GM15510 (cell line): ENCODE data around the gene R3HDM2.

ENCODE experiments used
- POLR2A ChIP-seq: IDR thresholded peaks from 3 replicates; pipeline ENCODE4 v1.6.1; 2011; ENCODE audit warnings: borderline replicate concordance; ENCODE audit not compliant: insufficient read length; ENCODE audit errors: extremely low read depth

Gene R3HDM2

DNA sequence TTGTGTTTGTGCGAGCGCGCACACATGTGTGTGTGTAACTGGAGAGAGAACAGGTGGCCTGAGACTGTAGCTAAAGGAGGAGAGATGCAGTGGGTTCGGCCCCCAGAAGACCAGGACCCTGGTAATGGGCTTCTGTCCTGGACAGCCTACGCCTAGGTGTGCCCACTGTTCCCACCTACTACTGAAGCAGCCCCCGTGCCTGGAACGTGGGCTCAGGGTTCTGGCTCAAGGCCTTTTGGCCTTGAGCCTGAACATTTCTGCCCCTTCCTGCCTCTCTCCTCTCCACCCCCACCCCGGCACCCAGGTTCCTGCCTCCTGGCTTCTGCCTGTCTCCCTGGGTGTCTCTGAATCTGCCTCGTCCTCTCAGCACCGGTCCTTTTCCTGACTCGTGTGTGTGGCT is 215.8 kb downstream of the R3HDM2 start:
- no peak for TF ChIP-seq POLR2A

DNA sequence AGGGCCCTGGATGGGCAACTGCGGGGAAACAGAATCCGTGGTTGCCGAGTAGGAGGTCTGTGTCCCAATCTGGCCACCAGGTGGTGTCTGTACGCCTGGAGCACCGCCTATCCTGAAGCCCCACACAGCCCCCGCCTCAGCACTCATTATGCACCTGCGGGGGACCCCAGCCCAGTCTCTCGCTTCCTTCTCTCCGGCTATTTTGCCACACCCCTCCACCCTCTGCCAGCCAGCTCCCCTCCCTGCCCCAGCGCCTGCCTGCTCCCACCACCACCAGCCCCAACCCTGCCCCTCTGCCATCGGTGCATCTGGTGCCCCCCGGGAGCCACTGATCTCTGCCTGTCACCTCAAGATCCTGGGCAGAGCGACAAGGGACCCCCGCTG is 216.5 kb downstream of the R3HDM2 start:
- TF ChIP-seq POLR2A = no peak

DNA sequence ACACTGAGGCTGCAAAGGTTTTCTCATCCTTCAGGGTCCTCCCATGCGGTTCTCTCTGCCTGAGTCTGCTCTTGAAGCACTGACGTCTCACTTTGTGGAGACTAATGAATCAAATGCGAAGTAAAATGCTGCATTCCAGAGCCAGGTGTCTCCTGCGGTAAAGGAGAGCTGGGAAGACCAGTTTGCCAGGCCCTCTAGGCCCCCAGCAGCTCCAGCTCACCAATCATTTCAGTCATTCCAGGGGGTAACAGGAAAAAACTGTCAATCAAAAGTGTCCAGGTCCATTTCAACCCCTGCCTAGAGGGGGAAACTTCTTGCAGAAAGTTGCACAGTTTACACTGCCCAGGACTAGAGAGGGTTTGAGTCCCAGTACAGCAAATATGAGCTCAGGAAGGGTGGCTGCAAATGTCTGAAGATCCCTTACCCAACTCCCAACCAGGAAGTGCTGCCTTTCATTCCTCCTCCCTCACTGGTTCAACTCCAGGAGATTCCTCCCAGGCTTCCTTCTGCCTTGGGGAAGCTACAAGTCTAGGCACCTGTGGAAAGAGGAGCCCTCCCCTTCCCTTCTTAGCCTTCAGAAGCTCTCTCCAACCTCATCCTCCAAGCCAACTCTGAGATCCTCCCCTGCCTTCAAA is 217.0 kb downstream of the R3HDM2 start:
- TF ChIP-seq POLR2A = no peak

DNA sequence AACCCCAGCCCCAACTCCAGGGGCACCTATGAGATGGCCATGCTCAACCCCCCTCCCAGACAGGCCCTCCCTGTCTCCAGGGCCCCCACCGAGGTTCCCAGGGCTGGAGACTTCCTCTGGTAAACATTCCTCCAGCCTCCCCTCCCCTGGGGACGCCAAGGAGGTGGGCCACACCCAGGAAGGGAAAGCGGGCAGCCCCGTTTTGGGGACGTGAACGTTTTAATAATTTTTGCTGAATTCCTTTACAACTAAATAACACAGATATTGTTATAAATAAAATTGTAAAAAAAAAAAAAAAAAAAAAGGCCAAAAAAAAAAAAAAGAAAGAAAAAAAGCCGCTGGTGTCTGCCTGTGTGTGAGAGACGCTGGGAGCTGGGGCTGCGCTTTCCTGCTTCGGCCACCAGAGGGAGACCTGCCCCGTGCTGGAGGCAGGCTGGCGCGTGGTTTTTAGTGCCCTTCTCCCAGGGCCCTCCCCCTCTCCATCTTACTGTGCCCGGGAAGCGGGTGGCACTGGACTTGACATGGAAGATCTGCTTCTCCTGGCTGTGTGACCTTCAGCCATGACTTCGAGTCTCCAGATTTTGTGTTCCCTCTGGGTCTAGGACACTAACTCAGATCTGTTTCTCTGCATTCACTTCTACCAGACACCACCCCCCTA is 217.7 kb downstream of the R3HDM2 start:
- no peak for TF ChIP-seq POLR2A

DNA sequence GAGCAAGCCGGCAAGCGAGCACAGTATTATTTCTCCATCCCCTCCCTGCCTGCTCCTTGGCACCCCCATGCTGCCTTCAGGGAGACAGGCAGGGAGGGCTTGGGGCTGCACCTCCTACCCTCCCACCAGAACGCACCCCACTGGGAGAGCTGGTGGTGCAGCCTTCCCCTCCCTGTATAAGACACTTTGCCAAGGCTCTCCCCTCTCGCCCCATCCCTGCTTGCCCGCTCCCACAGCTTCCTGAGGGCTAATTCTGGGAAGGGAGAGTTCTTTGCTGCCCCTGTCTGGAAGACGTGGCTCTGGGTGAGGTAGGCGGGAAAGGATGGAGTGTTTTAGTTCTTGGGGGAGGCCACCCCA is 218.2 kb downstream of the R3HDM2 start:
- no peak for TF ChIP-seq POLR2A

DNA sequence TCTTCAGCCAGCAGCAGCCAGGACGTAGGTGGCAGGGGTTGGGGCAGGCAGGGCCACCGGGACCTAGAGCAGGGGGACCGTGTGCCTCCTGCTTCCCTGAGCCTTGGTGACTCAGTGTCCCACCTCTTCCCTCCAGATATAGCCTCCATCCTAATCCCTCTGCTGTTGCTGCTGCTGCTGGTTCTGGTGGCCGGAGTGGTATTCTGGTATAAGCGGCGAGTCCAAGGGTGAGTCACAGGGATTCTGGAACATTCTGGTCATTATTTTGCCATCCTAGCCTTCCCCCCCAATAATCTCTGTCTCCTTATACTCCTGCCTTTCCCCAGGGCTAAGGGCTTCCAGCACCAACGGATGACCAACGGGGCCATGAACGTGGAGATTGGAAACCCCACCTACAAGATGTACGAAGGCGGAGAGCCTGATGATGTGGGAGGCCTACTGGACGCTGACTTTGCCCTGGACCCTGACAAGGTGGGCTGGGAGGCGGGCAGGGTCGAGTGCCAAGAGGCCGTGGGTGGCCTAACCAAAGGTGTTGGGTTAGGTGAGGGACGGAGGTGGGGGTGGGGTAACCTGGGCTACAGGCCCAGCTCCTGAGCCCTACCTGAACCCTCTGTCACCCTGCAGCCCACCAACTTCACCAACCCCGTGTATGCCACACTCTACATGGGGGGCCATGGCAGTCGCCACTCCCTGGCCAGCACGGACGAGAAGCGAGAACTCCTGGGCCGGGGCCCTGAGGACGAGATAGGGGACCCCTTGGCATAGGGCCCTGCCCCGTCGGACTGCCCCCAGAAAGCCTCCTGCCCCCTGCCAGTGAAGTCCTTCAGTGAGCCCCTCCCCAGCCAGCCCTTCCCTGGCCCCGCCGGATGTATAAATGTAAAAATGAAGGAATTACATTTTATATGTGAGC is 218.8 kb downstream of the R3HDM2 start:
- TF ChIP-seq POLR2A = no peak

DNA sequence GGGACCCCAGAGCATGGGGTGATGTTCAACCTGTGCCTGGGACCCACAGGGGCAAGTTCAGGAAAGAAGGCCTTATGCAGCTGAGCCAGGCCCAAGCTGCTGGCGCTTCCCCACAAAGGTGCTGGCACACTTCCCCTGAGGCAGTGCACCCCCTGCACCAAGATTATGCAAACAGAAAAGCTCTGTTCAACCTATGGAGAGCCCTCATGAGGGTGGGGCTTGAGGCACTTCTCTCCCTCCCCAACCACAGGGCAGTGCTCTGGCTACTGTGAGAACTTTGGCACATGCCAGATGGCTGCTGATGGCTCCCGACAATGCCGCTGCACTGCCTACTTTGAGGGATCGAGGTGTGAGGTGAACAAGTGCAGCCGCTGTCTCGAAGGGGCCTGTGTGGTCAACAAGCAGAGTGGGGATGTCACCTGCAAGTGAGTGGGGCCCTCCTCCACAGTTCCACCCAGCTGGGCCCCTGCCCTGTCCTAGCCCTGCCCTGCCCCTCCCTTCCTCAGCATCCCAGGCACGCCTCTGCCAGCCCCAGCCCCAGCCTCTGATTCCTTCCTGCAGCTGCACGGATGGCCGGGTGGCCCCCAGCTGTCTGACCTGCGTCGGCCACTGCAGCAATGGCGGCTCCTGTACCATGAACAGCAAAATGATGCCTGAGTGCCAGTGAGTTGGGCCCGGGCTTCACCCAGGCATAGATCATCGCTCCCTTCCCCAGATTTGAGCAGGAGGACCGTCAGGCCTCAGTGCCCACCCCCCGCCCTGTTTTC is 219.7 kb downstream of the R3HDM2 start:
- no peak for TF ChIP-seq POLR2A

DNA sequence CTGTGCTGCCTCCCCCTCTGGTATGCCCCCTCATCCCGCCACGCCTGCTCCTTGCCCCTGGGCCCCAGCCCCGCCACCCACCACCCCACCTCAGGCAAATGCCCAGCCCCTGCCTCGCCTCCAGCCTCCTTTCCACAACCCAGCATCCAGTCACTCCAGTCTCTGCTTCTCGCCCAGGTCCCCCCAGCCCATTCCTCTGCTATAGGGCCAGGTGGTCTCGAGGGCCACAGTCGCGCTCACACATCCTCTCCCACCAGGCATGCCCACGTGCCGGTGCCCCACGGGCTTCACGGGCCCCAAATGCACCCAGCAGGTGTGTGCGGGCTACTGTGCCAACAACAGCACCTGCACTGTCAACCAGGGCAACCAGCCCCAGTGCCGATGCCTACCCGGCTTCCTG is 220.4 kb downstream of the R3HDM2 start:
- TF ChIP-seq POLR2A = no peak

DNA sequence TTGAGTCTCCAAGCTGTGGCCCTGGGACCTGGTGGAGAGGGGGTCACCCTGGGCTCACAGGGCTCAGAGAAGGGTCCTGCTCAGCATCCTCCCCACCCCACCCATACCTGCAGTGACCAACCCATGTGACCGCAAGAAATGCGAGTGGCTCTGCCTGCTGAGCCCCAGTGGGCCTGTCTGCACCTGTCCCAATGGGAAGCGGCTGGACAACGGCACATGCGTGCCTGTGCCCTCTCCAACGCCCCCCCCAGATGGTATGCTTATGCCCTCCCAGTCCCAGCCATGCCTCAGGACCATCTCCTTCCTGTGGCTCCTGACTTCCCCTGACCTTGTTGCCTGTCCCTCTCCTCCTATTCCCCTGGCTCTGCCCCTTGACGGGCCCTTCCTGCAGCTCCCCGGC is 220.9 kb downstream of the R3HDM2 start:
- TF ChIP-seq POLR2A = no peak

DNA sequence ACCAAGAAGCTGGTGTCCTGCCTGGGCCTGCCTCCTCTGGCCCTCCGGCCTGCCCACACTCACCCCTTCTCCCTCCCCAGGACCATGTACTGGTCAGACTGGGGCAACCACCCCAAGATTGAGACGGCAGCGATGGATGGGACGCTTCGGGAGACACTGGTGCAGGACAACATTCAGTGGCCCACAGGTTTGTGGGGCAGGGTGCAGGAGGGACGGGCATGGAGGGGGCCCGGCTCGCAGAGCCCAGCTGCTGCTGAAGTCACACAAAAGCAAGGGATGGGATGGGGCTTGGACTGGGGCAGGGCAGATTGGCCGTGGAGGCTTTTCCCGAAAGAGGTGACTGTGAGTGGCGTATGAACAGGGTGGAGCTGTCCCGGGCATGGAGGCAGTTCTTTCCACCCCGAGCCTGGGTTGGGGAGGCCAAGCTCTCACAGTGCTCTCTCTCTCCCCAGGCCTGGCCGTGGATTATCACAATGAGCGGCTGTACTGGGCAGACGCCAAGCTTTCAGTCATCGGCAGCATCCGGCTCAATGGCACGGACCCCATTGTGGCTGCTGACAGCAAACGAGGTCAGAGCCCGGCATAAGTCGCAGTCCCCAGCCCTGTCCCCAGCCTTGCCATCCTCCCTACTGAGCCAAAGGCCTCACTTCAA is 222.1 kb downstream of the R3HDM2 start:
- no peak for TF ChIP-seq POLR2A

DNA sequence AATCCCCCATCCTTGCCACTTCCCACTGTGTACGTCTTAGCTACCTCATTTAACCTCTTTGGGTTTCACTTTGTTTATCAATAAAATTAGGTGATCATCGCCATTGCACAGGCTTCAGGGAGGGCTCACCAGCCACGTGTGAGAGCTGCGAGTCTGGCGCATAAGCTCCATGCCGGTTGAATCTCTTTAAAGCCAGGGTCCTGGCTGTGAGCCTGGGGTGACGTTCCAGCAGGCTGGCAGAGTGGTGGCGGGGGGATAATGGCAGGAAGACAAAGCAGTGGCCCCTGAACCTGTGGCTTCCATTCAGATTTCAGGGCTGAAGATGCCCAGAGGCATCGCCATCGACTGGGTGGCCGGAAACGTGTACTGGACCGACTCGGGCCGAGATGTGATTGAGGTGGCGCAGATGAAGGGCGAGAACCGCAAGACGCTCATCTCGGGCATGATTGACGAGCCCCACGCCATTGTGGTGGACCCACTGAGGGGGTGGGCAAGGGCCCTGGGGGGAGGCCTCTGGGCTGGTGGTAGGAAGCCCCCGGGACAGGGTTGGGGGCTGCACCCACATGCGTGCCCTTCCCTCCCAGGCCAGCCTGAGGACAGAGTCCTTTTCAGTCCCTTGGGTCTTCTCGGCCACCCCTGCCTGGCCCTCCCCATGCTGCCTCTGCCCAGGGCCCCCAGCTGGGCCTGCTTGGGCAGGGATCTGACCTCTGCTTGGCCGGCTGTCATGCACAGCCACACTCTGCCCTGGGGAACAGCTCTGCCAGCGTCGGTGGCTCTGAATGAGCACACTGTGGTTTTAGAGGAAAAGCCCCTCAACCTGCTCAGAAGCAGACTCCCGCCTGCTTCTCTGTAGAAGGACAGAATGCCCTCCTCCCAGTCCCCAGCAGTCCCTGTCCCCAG is 222.9 kb downstream of the R3HDM2 start:
- TF ChIP-seq POLR2A = no peak

DNA sequence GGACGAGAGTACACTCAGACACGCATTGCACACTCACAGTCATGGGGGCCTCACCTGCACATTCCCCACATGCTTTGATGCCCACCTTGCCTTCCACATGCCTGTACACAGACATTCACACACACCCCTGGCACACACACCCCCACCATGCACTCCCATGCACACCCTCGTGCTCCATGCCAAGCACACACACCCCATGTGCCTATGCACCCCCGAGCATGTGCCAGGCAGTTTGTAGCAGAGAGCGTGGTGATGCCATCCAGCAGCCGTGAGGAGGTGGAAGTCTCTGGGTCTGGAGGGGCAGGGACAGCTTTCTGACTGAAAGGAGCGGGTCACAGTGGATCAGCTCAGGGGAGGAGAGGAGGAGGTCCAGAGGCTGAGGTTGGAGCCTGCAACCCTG is 224.9 kb downstream of the R3HDM2 start:
- no peak for TF ChIP-seq POLR2A

DNA sequence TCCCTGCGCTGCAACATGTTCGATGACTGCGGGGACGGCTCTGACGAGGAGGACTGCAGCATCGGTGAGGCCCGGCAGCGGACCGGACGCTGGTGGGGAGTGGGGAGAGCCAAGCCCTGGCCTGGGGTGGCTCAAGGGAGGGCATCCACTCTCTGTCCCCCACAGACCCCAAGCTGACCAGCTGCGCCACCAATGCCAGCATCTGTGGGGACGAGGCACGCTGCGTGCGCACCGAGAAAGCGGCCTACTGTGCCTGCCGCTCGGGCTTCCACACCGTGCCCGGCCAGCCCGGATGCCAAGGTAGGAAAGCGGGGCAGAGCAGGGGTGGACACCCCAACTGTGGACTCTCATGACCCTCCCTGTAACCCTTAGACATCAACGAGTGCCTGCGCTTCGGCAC is 225.7 kb downstream of the R3HDM2 start:
- no peak for TF ChIP-seq POLR2A
